RWPE1 (cell line): ENCODE data around the gene TTC23L.

Experiments
- CTCF ChIA-PET: fragments of 350-600 bp; sonication (Branson Sonifier 250); formaldehyde crosslinking; extraction: SDS; loops from one replicate; lab custom pipeline; 2021; lab: Yijun Ruan, JAX
- POLR2A ChIA-PET: fragments of 400-600 bp; formaldehyde crosslinking; extraction: SDS; loops from one replicate; lab custom pipeline; 2020; ENCODE audit warnings: antibody characterized with exemption; ENCODE audit not compliant: low non-redundant PET; lab: Yijun Ruan, JAX
- DNase-seq: peaks from one replicate; pipeline ENCODE4 v3.0.0; 2012; ENCODE audit warnings: low spot score
- H3K27ac ChIP-seq: fragments of 450-650 bp; 2 replicates; pipeline ENCODE4 v1.5.1; 2017
- CTCF ChIP-seq: fragments of 450-650 bp; conservative IDR thresholded peaks from 2 replicates; pipeline ENCODE4 v1.5.1; 2017; ENCODE audit warnings: low read depth, mild to moderate bottlenecking

The TTC23L gene

GRCh38 chr5:34803974-34804732 lies 34.8 kb upstream of the TTC23L start:
- no peak overlapping the region for H3K27ac ChIP-seq
- ChIA-PET POLR2A (no interaction called here), CTCF (interaction anchor here (0.6 to 0.7 kb wide), 3 partner anchors 102 to 664 kb away, joined by 3 to 5 read pairs (median 3); no protein-coding TSS in a partner anchor)
- no peak for DNase-seq
- TF ChIP-seq CTCF = no peak

GRCh38 chr5:34804913-34805312 lies 34.1 kb upstream of the TTC23L start:
- H3K27ac ChIP-seq = no peak overlapping the region
- CTCF ChIA-PET = interaction anchor here (0.7 kb wide), 2 partner anchors 263 to 271 kb away, joined by 3 read pairs; no protein-coding TSS in a partner anchor
- POLR2A ChIA-PET = no interaction called here
- no peak for TF ChIP-seq CTCF
- no peak for DNase-seq

- no peak overlapping the region for H3K27ac ChIP-seq
- TF ChIP-seq CTCF = no peak
- ChIA-PET POLR2A (no interaction called here), CTCF (interaction anchor here (0.8 kb wide), 1 partner anchor 283 kb away, joined by 5 read pairs; no protein-coding TSS in a partner anchor)
- DNase-seq = no peak
Observed at GRCh38 chr5:34806532-34806931, 32.4 kb upstream of the TTC23L start.

- POLR2A ChIA-PET = no interaction called here
- no peak for TF ChIP-seq CTCF
- DNase-seq = no peak
- CTCF ChIA-PET = interaction anchor here (0.6 kb wide), 1 partner anchor 751 kb away, joined by 6 read pairs; no protein-coding TSS in a partner anchor
- no peak overlapping the region for H3K27ac ChIP-seq
Observed at GRCh38 chr5:34811706-34812105, 27.3 kb upstream of the TTC23L start.

- TF ChIP-seq CTCF = no peak
- CTCF ChIA-PET = interaction anchor here (0.6 kb wide), 1 partner anchor 1986 kb away, joined by 3 read pairs; no protein-coding TSS in a partner anchor
- POLR2A ChIA-PET = no interaction called here
- DNase-seq = no peak
- no peak overlapping the region for H3K27ac ChIP-seq
Observed at GRCh38 chr5:34813509-34813908, 25.5 kb upstream of the TTC23L start.

GRCh38 chr5:34817558-34818351 lies 21.2 kb upstream of the TTC23L start:
- DNase-seq = no peak
- CTCF ChIA-PET = interaction anchor here (0.8 kb wide), 1 partner anchor 24 kb away, joined by 4 read pairs; no protein-coding TSS in a partner anchor
- POLR2A ChIA-PET = no interaction called here
- no peak for TF ChIP-seq CTCF
- H3K27ac ChIP-seq = no peak overlapping the region
